OCI-LY3 (cell line): Measurements from ENCODE around the gene FGF4.

Experiments used
- H2AFZ ChIP-seq: fragments of 200-600, 300-600 bp; shearing (Covaris generic); 2 replicates; pipeline ENCODE4 v1.6.0; 2014; ENCODE audit warnings: antibody characterized with exemption, low read depth, low read length
- H3K27ac ChIP-seq: fragments of 200-600, 300-600 bp; sonication (generic); 2 replicates; pipeline ENCODE4 v1.5.1; 2014; ENCODE audit warnings: mild to moderate bottlenecking, low read length, moderate library complexity, mixed read lengths
- H3K27me3 ChIP-seq: fragments of 200-600, 300-600 bp; sonication (generic); 2 replicates; pipeline ENCODE4 v1.6.1; 2014; ENCODE audit warnings: low read depth, low read length, mixed read lengths
- H3K36me3 ChIP-seq: fragments of 200-600, 300-600 bp; sonication (generic); replicated peaks from 2 replicates; pipeline ENCODE3; 2014; ENCODE audit warnings: low read depth, low read length, mixed read lengths
- H3K4me1 ChIP-seq: fragments of 300-600, 200-600 bp; sonication (generic); 2 replicates; pipeline ENCODE4 v1.6.1; 2014; ENCODE audit warnings: low read length, mixed read lengths
- H3K4me2 ChIP-seq: fragments of 200-600, 300-600 bp; sonication (generic); 2 replicates; pipeline ENCODE4 v1.6.1; 2014; ENCODE audit warnings: low read length, mixed read lengths
- H3K4me3 ChIP-seq: fragments of 300-600, 200-600 bp; sonication (generic); 2 replicates; pipeline ENCODE4 v1.5.1; 2014; ENCODE audit warnings: antibody characterized with exemption, mild to moderate bottlenecking, low read length, moderate library complexity
- H3K79me2 ChIP-seq: fragments of 300-600, 200-600 bp; shearing (Covaris generic); 2 replicates; pipeline ENCODE4 v1.6.1; 2014; ENCODE audit warnings: mild to moderate bottlenecking, low read length, mixed read lengths
- H3K9ac ChIP-seq: fragments of 300-600, 200-600 bp; shearing (Covaris generic); 2 replicates; pipeline ENCODE4 v1.6.0; 2014; ENCODE audit warnings: mild to moderate bottlenecking, low read length, moderate library complexity
- H3K9me3 ChIP-seq: fragments of 200-600, 300-600 bp; shearing (Covaris generic); 2 replicates; pipeline ENCODE4 v1.6.1; 2014; ENCODE audit warnings: low read length, mixed read lengths; ENCODE audit not compliant: insufficient read depth
- H4K20me1 ChIP-seq: fragments of 200-600, 300-600 bp; sonication (generic); 2 replicates; pipeline ENCODE4 v1.6.1; 2016; ENCODE audit warnings: low read length, mixed read lengths; ENCODE audit not compliant: insufficient read depth
- CTCF ChIP-seq: fragments of 200-600, 300-600 bp; sonication (generic); IDR thresholded peaks from 2 replicates; pipeline ENCODE4 v1.5.1; 2014; ENCODE audit warnings: antibody characterized with exemption, low read length, low read depth
- EZH2phosphoT487 ChIP-seq: fragments of 200-600 bp; shearing (Covaris generic); IDR thresholded peaks from 2 replicates; pipeline ENCODE4 v1.6.1; 2018; ENCODE audit warnings: antibody characterized with exemption, mixed run types, low read depth

Gene FGF4

GRCh38 chr11:69729252-69729651 lies 45.9 kb downstream of the FGF4 start:
- Histone ChIP-seq H3K79me2 (no peaks in the 10 kb centered on the region), H3K4me2 (no peak overlapping the region), H3K27me3 (peaks cover 14% of the 10 kb centered on the region), H3K9ac (no peak overlapping the region), H3K4me1 (no peaks in the 10 kb centered on the region), H3K9me3 (no peaks in the 10 kb centered on the region), H4K20me1 (no peaks in the 10 kb centered on the region), H3K4me3 (no peak overlapping the region), H3K27ac (no peak overlapping the region), H2AFZ (no peak overlapping the region), H3K36me3 (no peaks in the 10 kb centered on the region)
- no peak for TF ChIP-seq EZH2phosphoT487
- no peak for TF ChIP-seq CTCF

GRCh38 chr11:69727266-69727665 lies 47.9 kb downstream of the FGF4 start:
- H3K9ac ChIP-seq: no peak overlapping the region
- H3K36me3 ChIP-seq: no peaks in the 10 kb centered on the region
- H2AFZ ChIP-seq: no peak overlapping the region
- H3K27me3 ChIP-seq: peaks cover 22% of the 10 kb centered on the region
- H3K4me3 ChIP-seq: no peak overlapping the region
- TF ChIP-seq CTCF (no peak), EZH2phosphoT487 (no peak)
- H3K4me2 ChIP-seq: no peak overlapping the region
- no peaks in the 10 kb centered on the region for H4K20me1 ChIP-seq
- H3K27ac ChIP-seq: no peak overlapping the region
- H3K4me1 ChIP-seq: no peaks in the 10 kb centered on the region
- H3K79me2 ChIP-seq: no peaks in the 10 kb centered on the region
- no peaks in the 10 kb centered on the region for H3K9me3 ChIP-seq

GRCh38 chr11:69726481-69726880 lies 48.7 kb downstream of the FGF4 start:
- H3K9me3 ChIP-seq: no peaks in the 10 kb centered on the region
- TF ChIP-seq EZH2phosphoT487: no peak
- TF ChIP-seq CTCF: no peak
- no peaks in the 10 kb centered on the region for H3K36me3 ChIP-seq
- H3K4me3 ChIP-seq: no peak overlapping the region
- H3K9ac ChIP-seq: no peak overlapping the region
- no peak overlapping the region for H3K4me2 ChIP-seq
- H2AFZ ChIP-seq: no peak overlapping the region
- peaks cover 30% of the 10 kb centered on the region for H3K27me3 ChIP-seq
- no peaks in the 10 kb centered on the region for H3K79me2 ChIP-seq
- H4K20me1 ChIP-seq: no peaks in the 10 kb centered on the region
- H3K4me1 ChIP-seq: no peaks in the 10 kb centered on the region
- no peak overlapping the region for H3K27ac ChIP-seq

- no peak overlapping the region for H2AFZ ChIP-seq
- H3K79me2 ChIP-seq: no peaks in the 10 kb centered on the region
- H4K20me1 ChIP-seq: no peaks in the 10 kb centered on the region
- no peak overlapping the region for H3K27ac ChIP-seq
- no peaks in the 10 kb centered on the region for H3K9me3 ChIP-seq
- H3K4me1 ChIP-seq: no peaks in the 10 kb centered on the region
- H3K9ac ChIP-seq: no peak overlapping the region
- TF ChIP-seq CTCF: no peak
- no peak for TF ChIP-seq EZH2phosphoT487
- no peaks in the 10 kb centered on the region for H3K36me3 ChIP-seq
- peaks cover 34% of the 10 kb centered on the region for H3K27me3 ChIP-seq
- H3K4me2 ChIP-seq: no peak overlapping the region
- H3K4me3 ChIP-seq: no peak overlapping the region
These were observed 49.1 kb downstream of the FGF4 start for GRCh38 chr11:69726019-69726418.
